EL (cell line): Measurements from ENCODE around the gene KLC4.

Experiments used
- DNase-seq: peaks from one replicate; pipeline ENCODE4 v3.0.0-alpha.2; 2016

The KLC4 gene

GRCh38 chr6:43059168-43060033 lies at the start of gene KLC4, which contains the start of gene MRPL2:
KLC4 (plus strand) TSS chr6:43059631; CDS start chr6:43061336, 1,705 bp downstream.
MRPL2 (minus strand) TSS chr6:43059434; CDS start chr6:43059381, 53 bp downstream.
- peak; percentile 99 for DNase-seq

- DNase-seq, result no peak
These were observed 48.2 kb upstream of the KLC4 start for GRCh38 chr6:43011207-43011606.

- DNase-seq, result no peak
These were observed 47.1 kb upstream of the KLC4 start for GRCh38 chr6:43012364-43012763.

GRCh38 chr6:43013097-43013842 lies 46.2 kb upstream of the KLC4 start:
- DNase-seq, result peak; percentile 66

GRCh38 chr6:43013843-43014433 lies 45.5 kb upstream of the KLC4 start, which contains the start of the genes KLHDC3 and MEA1:
KLHDC3 (plus strand) TSS chr6:43014249; CDS start chr6:43017193, 2,944 bp downstream.
MEA1 (minus strand) TSS chr6:43013946; CDS start chr6:43013813, 133 bp downstream.
- peak; percentile 100 for DNase-seq

- peak; percentile 45 for DNase-seq
These were observed 45.0 kb upstream of the KLC4 start for GRCh38 chr6:43014434-43014909.

GRCh38 chr6:43016176-43016942 lies 43.1 kb upstream of the KLC4 start:
- no peak for DNase-seq

- no peak for DNase-seq
These were observed 42.5 kb upstream of the KLC4 start for GRCh38 chr6:43016943-43017334.

- no peak for DNase-seq
These were observed 40.3 kb upstream of the KLC4 start for GRCh38 chr6:43019152-43019551.

GRCh38 chr6:43020052-43020705 lies 39.3 kb upstream of the KLC4 start:
- DNase-seq, result no peak

- peak; percentile 18 for DNase-seq
These were observed 38.6 kb upstream of the KLC4 start for GRCh38 chr6:43020847-43021246.

GRCh38 chr6:43021270-43022047 lies 38.0 kb upstream of the KLC4 start, which contains the start of gene RRP36:
RRP36 (plus strand) TSS chr6:43021623; CDS start chr6:43021655, 32 bp downstream.
- DNase-seq, result peak; percentile 78

GRCh38 chr6:43024436-43024835 lies 35.0 kb upstream of the KLC4 start:
- no peak for DNase-seq

GRCh38 chr6:43026365-43026764 lies 33.1 kb upstream of the KLC4 start:
- no peak for DNase-seq

- DNase-seq, result no peak
These were observed 30.3 kb upstream of the KLC4 start for GRCh38 chr6:43029120-43029519.

- no peak for DNase-seq
These were observed 27.1 kb upstream of the KLC4 start for GRCh38 chr6:43032326-43032725.

- no peak for DNase-seq
These were observed 25.8 kb upstream of the KLC4 start for GRCh38 chr6:43033496-43034189.

GRCh38 chr6:43034190-43034525 lies 25.3 kb upstream of the KLC4 start:
- no peak for DNase-seq

GRCh38 chr6:43035495-43036194 lies 23.8 kb upstream of the KLC4 start:
- DNase-seq, result no peak

GRCh38 chr6:43036712-43037111 lies 22.7 kb upstream of the KLC4 start:
- no peak for DNase-seq
